Measurements from ENCODE around the gene DLGAP1. TPM values are rescaled to one million over a fixed set of nuclear protein-coding genes. Genes with fewer than 3 reads are reported as not detected.
"Not testable (repeated sequence)": the region's sequence is repeated elsewhere in the genome, so short reads cannot be mapped to it uniquely, and the experiment has no call there.

Gene DLGAP1
- total RNA-seq, 1 donor from 2014 or later, result 3.2 TPM

DNA sequence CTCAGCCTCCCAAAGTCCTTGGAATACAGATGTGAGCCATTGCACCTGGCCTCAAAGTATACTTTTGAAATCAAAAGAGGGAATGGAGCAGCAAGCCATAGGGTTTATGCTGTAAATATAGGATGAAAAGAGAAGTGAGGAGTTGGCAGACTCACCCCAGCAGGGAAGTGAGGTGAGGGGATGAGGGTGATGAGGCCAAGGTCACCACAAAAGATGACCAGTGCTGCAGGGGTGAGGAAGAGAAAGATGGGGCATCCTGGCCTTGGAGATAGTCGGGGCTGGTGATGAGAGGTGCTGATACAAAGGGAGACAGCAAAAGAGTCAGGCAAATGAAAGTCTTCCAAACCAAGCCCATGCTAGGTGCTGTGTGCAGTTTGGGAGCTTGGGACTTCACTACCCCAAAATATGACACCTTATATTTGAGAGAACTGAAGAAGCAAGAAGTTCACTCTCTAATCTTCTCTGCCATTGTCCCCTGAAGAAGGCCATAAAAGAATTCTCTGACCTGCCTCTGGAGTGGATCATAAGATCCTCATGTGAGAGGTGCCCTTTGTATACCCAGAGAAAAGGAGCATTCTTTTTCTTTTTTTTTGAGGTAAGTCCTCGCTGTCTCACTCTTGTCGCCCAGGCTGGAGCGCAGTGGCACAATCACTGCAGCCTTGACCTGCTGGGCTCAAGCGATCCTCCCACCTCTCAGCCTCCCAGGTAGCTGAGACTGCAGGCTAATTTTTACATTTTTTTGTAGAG lies 974.1 kb downstream of the DLGAP1 start:
- DNase-seq (ENCODE audit: extremely low spot score in 2 of 2), result no peak
- Histone ChIP-seq H3K36me3 (no peaks in the 10 kb centered on the region), H3K4me1 (no peaks in the 10 kb centered on the region), H3K4me3 (no peak overlapping the region), H3K27ac (no peak overlapping the region), H3K9me3 (no peaks in the 10 kb centered on the region), H3K27me3 (no peaks in the 10 kb centered on the region)
- TF ChIP-seq CTCF (IDR thresholded peaks at IDR 0.05), result no peak
- TF ChIP-seq POLR2A (IDR thresholded peaks at IDR 0.05), result no peak
- no peak for TF ChIP-seq POLR2AphosphoS5 (IDR thresholded peaks at IDR 0.05; ENCODE audit: insufficient read depth in 1 of 2, low read depth in 1 of 2)
- intact Hi-C loops (cut with DNase I), result no loop called here

DNA sequence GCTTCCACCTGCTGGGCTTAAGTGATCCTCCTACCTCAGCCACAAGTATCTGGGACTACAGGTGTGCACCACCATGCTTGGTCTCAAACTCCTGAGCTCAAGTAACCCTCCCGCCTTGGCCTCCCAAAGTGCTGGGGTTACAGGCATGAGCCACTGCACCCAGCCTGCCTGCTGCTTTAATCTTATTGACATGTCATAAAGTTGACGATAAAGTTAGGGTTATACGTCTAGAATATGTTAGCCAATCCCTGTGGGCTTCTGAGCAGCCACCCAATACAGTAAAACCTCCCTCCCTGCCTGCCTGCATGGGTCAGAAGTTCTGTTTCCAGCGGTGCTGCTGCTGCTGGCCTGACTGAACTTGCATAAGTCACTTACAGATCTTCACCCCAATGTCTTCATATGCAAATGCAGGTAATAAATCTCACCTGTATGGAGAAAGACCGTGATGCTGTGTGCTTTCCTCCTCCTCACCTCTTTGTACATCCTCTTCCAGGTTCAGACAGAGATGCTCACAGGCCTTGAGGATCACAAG lies 975.1 kb downstream of the DLGAP1 start:
- Histone ChIP-seq H3K27me3 (no peaks in the 10 kb centered on the region), H3K9me3 (no peaks in the 10 kb centered on the region), H3K4me3 (no peak overlapping the region), H3K36me3 (no peaks in the 10 kb centered on the region), H3K27ac (no peak overlapping the region), H3K4me1 (no peaks in the 10 kb centered on the region)
- intact Hi-C loops (cut with DNase I), result no loop called here
- TF ChIP-seq CTCF (IDR thresholded peaks at IDR 0.05), result no peak
- no peak for TF ChIP-seq POLR2AphosphoS5 (IDR thresholded peaks at IDR 0.05; ENCODE audit: insufficient read depth in 1 of 2, low read depth in 1 of 2)
- DNase-seq (ENCODE audit: extremely low spot score in 2 of 2), result no peak

DNA sequence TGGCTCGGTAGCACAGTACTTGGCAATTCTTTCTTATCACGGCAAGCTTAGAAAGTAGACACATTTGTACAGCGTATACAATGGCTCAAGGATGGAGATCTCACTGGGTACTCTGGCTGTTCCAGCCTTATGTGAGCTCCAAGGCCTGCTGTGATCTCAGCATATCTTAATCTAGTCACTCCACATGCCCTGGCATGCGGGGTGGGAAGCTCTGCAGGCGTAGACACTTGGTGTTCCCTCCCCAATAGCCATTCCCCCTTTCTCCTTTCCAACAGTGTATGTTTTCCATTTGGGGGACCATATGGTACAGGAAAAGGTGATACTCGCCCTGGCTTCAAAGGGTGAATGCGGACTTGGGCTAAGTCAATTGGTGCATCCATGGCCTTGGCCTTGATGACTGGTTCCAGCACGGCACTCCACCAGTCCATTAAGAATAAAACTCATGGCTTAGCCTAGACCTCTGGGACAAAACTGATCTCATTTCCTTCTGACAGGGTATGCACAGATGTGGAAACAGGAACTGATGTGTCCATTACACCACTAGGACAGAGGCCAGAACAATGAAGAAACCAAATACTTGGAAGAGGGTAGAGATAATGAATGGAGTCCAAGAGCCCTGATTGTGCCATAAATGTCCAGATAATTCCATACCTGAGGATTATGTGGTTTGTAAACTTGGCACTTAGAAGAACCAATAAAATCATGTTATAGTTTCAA lies 976.7 kb downstream of the DLGAP1 start:
- Histone ChIP-seq H3K9me3 (no peaks in the 10 kb centered on the region), H3K4me1 (no peaks in the 10 kb centered on the region), H3K36me3 (no peaks in the 10 kb centered on the region), H3K27me3 (no peaks in the 10 kb centered on the region), H3K27ac (no peak overlapping the region), H3K4me3 (no peak overlapping the region)
- no peak for DNase-seq (ENCODE audit: extremely low spot score in 2 of 2)
- intact Hi-C loops (cut with DNase I), result no loop called here
- TF ChIP-seq CTCF (IDR thresholded peaks at IDR 0.05) (no peak), POLR2AphosphoS5 (IDR thresholded peaks at IDR 0.05; ENCODE audit: insufficient read depth in 1 of 2, low read depth in 1 of 2) (no peak)

DNA sequence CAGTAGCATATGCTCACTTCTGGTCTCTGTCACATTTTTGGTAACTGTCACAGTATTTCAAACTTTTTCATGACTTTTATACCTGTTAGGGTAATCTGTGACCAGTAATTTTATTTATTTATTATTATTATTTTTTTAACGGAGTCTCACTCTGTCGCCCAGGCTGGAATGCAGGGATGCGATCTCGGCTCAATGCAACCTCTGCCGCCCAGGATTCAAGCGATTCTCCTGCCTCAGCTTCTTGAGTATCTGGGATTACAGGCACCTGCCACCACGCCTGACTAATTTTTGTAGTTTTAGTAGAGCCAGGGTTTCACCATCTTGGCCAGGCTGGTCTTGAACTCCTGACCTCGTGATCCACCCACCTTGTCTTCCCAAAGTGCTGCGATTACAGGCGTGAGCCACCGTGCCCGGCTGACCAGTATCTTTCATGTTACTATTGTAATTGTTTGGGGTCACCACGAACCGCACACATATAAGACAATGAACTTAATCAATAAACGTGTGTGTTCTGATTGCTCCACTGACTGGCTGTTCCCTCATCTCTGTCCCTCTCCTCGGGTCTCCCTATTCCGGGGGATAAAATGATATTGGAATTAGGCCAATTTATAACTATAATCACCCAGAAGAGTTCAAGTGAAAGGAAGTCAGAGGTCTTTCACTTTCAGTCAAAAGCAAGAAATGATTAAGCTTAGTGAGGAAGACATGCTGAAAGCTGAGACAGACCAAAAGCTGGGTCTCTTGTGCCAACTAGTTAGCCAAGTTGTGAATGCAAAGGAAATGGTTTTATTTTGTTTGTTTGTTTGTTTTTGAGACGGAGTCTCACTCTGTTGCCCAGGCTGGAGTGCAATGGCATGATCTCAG lies 982.2 kb downstream of the DLGAP1 start:
- Histone ChIP-seq H3K4me3 (no peak overlapping the region), H3K36me3 (no peaks in the 10 kb centered on the region), H3K27ac (no peak overlapping the region), H3K27me3 (no peaks in the 10 kb centered on the region), H3K4me1 (no peaks in the 10 kb centered on the region), H3K9me3 (no peaks in the 10 kb centered on the region)
- no peak for DNase-seq (ENCODE audit: extremely low spot score in 2 of 2)
- intact Hi-C loops (cut with DNase I), result no loop called here
- TF ChIP-seq POLR2A (IDR thresholded peaks at IDR 0.05) (no peak), CTCF (IDR thresholded peaks at IDR 0.05) (no peak), POLR2AphosphoS5 (IDR thresholded peaks at IDR 0.05; ENCODE audit: insufficient read depth in 1 of 2, low read depth in 1 of 2) (no peak)

GRCh38 chr18:3472121-3472520 lies 983.0 kb downstream of the DLGAP1 start:
- H3K27me3 ChIP-seq; H3K27ac ChIP-seq; H3K4me3 ChIP-seq; H3K36me3 ChIP-seq; intact Hi-C loops (cut with DNase I); H3K9me3 ChIP-seq; DNase-seq (ENCODE audit: extremely low spot score in 2 of 2); H3K4me1 ChIP-seq: not testable (repeated sequence)
